Measurements from ENCODE around the gene U2AF1L4.

- TF ChIP-seq CTCF (IDR thresholded peaks at IDR 0.05) (no peak), POLR2A (IDR thresholded peaks at IDR 0.05) (no peak)
Observed at GRCh38 chr19:35696835-35697234, 48.4 kb downstream of the U2AF1L4 start.
